Measurements from ENCODE around the gene TAOK1.

Gene TAOK1

DNA sequence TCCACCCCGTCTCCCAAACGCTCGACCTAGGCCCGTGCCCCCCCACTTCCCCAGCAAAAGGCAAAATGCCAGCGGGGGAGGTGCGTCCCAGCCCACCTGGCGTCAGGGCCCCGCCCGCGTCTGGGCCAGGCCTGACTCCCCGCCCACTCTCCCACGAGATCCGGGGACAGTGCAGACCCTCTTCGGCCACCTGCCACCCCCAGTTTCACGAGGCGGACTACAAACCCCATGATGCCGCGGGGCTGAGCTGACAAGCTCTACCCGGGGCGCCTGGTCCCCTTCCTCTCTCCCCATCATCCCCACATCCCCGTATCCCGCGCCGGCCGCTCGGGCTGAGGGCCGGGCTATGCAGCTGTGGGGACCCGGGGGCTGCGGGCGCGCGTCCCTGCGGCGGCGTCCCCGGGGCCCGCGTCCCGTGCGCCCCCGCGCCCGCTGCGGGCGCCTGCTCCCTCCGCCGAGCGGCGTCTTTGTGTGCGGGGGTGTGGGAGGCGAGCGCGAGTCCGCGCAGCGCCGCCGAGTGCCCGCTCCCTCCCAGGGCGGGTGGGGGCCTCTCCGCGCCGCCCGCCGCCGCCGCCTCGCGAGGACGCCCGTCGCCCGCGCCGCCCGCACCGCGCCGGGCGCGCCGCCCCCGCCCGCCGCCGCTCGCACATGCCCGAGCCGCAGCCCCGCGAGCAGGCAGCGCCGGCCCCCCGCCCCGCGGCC is 202.8 kb downstream of the TAOK1 start, which contains the start of gene ANKRD13B:
ANKRD13B (plus strand) TSS at position 283 of the 702 bp plus-strand sequence. CDS start 490 bp downstream, outside the sequence.
- Histone ChIP-seq H3K4me1 (ENCODE audit: control insufficient read depth, insufficient read depth, low read length, poor library complexity, severe bottlenecking) (peaks cover 42% of the 10 kb centered on the region), H3K9me3 (ENCODE audit: control insufficient read depth, low read length) (no peaks in the 10 kb centered on the region), H3K4me3 (ENCODE audit: insufficient read depth, low read depth, low read length, poor library complexity, severe bottlenecking) (peak within 1 kb of the TSS; percentile 76), H3K27ac (ENCODE audit: insufficient read depth, low read length, poor library complexity, severe bottlenecking) (no peak within 1 kb of the TSS), H3K36me3 (ENCODE audit: control insufficient read depth, insufficient read depth, low read length) (no peaks in the 10 kb centered on the region), H3K27me3 (replicated peaks; ENCODE audit: control insufficient read depth, insufficient read depth, low read length, poor library complexity, severe bottlenecking) (no peaks in the 10 kb centered on the region)
- DNase-seq: no peak

DNA sequence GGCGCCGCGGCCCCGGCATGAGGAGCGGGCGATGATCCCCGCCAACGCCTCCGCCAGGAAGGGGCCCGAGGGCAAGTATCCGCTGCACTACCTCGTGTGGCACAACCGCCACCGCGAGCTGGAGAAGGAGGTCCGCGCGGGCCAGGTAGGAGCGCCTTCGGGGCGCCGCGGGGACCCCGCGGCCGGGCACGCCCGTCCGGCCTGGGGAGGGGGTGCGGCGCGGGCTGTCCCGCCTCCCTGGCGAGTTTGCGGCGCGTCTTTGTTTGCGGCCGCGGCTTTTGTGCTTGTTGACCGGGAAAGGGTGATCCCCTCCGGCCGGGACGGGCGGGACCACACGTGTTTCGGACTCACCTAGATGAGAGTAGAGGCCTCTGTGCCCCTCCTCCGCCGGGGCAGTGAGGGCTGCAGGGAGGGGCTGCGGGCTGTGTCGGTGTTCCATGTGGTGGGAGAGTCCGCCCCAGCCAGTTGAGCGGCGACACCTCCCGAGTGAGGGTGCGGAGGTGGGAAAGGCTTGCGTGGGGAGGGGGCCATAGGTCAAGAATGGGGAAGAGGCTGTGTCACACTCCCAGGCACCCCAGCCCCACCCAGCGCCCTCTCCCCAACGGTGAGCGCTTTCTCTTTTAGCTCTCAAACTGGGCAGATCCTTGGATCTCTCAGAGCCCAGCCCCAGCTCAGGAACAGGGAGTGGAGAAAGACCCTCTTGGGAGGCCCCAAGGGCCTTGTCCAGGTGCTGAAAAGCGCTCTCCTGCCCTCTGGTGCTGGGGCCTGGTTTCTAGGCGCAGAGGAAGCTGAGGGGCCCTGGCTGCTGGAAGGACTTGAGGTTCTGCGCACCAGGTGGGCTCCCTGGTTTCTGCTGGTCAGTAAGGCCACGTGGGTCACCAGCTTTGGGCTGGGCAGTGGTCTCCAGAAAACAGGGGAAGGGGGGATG is 203.7 kb downstream of the TAOK1 start:
- no peaks in the 10 kb centered on the region for H3K27me3 ChIP-seq (replicated peaks; ENCODE audit: control insufficient read depth, insufficient read depth, low read length, poor library complexity, severe bottlenecking)
- H3K27ac ChIP-seq (ENCODE audit: insufficient read depth, low read length, poor library complexity, severe bottlenecking): no peak overlapping the region
- H3K4me3 ChIP-seq (ENCODE audit: insufficient read depth, low read depth, low read length, poor library complexity, severe bottlenecking): peak overlapping the region; percentile 52
- H3K4me1 ChIP-seq (ENCODE audit: control insufficient read depth, insufficient read depth, low read length, poor library complexity, severe bottlenecking): peaks cover 34% of the 10 kb centered on the region
- no peaks in the 10 kb centered on the region for H3K36me3 ChIP-seq (ENCODE audit: control insufficient read depth, insufficient read depth, low read length)
- H3K9me3 ChIP-seq (ENCODE audit: control insufficient read depth, low read length): no peaks in the 10 kb centered on the region
- no peak for DNase-seq

DNA sequence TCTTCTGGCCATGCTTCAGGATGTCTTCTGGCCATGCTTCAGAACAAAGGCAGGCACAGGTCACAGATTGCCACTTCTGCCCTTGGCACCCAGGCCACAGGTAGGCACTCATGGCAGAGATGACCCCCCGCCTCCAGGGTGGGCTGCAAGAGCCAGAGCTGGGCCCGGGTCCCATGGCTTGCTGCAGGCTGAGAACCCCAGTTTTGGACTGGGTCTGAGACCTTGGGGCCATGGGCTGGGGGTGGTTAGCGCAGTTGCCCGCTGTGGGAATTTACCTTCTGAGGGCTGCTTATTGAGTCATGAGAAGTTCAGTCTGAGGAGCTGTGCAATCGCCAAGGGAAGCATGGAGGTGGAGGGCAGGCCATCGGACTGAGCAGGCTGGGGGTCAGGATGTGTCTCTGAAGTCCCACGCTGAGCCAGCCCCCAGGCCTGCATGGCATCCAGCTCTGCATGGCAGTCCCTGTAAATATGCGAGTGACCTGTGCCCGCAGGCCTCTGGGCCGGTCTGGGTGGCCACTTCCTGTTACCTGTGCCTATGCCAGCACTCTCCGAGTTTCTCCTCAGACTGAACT is 204.4 kb downstream of the TAOK1 start:
- Histone ChIP-seq H3K36me3 (ENCODE audit: control insufficient read depth, insufficient read depth, low read length) (no peaks in the 10 kb centered on the region), H3K9me3 (ENCODE audit: control insufficient read depth, low read length) (no peaks in the 10 kb centered on the region), H3K27me3 (replicated peaks; ENCODE audit: control insufficient read depth, insufficient read depth, low read length, poor library complexity, severe bottlenecking) (no peaks in the 10 kb centered on the region), H3K4me3 (ENCODE audit: insufficient read depth, low read depth, low read length, poor library complexity, severe bottlenecking) (no peak overlapping the region), H3K27ac (ENCODE audit: insufficient read depth, low read length, poor library complexity, severe bottlenecking) (no peak overlapping the region), H3K4me1 (ENCODE audit: control insufficient read depth, insufficient read depth, low read length, poor library complexity, severe bottlenecking) (peaks cover 34% of the 10 kb centered on the region)
- DNase-seq: no peak

DNA sequence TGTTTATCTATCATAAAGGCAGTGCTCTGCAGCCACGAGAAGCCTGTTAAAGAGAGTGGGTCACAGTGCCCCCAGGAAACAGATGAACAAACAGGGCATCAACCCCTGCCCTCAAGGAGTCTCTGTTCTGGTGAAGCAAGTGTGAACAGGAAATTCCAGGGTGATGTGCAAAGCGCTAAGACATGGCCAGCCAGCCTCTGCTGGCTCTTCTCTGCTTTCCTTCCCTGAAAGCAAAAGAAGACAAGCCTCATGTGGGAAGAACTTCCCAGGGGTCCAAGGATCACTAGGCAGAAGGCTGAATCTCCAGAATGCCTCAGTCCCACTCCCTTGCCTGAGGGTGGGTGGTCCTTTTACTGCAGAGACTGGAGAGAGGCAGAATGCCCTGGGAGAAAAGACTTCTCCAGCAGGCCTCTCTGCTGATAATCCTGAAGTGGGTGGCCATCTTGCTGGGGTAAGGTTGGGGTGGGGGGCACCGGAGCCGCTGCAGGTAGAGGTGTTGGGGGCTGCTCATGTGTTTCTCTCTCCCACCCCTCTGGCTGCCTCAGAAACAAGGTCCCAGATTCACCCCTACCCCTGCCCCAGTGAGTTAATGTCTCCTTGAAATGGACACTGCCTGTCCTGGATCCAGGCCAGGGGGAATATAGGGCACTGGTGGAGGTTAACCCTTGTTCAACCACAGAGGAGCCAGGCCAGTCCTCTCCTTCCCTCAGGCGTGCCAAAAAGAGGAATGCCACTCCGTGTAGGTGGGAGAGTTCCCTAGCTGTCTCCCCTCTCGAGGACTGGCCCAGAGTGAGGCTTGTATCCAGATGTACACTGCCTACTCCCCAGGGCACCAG is 205.2 kb downstream of the TAOK1 start:
- Histone ChIP-seq H3K4me3 (ENCODE audit: insufficient read depth, low read depth, low read length, poor library complexity, severe bottlenecking) (no peak overlapping the region), H3K27me3 (replicated peaks; ENCODE audit: control insufficient read depth, insufficient read depth, low read length, poor library complexity, severe bottlenecking) (no peaks in the 10 kb centered on the region), H3K9me3 (ENCODE audit: control insufficient read depth, low read length) (no peaks in the 10 kb centered on the region), H3K27ac (ENCODE audit: insufficient read depth, low read length, poor library complexity, severe bottlenecking) (no peak overlapping the region), H3K4me1 (ENCODE audit: control insufficient read depth, insufficient read depth, low read length, poor library complexity, severe bottlenecking) (peaks cover 28% of the 10 kb centered on the region), H3K36me3 (ENCODE audit: control insufficient read depth, insufficient read depth, low read length) (no peaks in the 10 kb centered on the region)
- no peak for DNase-seq

DNA sequence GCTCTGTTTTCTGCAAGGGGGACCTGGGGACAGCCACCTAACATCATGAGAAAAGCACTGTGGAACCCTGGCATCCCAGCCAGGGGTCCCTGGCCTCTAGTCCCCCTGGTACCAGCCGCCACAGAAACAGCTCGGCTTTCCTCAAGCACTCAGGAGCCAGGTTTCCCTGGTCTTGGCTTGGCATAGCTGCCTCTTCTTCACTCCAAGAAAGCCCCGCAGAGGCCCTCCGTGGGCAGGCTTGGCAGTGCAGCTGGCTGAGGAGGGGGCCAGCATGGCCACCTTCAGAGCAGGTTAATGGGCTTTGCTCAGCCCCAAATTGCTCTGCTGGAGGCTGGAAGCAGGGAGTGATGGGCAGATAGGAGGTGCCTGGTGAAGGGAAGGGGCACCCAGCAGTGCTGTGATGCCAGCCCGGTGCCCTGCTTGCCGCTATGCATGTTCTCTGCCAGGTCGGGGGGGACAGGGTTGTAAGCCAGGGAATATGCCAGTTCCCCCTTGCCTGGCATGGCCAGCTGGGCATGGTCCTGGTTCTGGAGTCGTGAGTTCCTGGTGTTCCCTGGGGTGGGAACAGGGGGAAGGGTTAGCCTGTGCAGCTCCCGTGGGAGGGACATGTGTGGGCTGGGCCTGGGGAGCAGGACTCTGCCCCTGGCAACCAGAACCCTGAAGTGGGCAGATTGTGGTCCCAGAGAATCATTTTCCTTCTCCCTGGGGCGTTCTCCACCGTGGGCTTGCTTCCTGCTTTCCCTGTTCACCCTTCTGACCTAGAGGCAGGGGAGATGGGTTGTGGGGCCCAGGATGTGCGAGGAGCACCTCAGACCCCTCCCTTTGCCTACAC is 206.0 kb downstream of the TAOK1 start:
- H3K27me3 ChIP-seq (replicated peaks; ENCODE audit: control insufficient read depth, insufficient read depth, low read length, poor library complexity, severe bottlenecking): no peaks in the 10 kb centered on the region
- DNase-seq: no peak
- no peak overlapping the region for H3K4me3 ChIP-seq (ENCODE audit: insufficient read depth, low read depth, low read length, poor library complexity, severe bottlenecking)
- no peak overlapping the region for H3K27ac ChIP-seq (ENCODE audit: insufficient read depth, low read length, poor library complexity, severe bottlenecking)
- H3K36me3 ChIP-seq (ENCODE audit: control insufficient read depth, insufficient read depth, low read length): no peaks in the 10 kb centered on the region
- no peaks in the 10 kb centered on the region for H3K9me3 ChIP-seq (ENCODE audit: control insufficient read depth, low read length)
- H3K4me1 ChIP-seq (ENCODE audit: control insufficient read depth, insufficient read depth, low read length, poor library complexity, severe bottlenecking): peaks cover 19% of the 10 kb centered on the region

DNA sequence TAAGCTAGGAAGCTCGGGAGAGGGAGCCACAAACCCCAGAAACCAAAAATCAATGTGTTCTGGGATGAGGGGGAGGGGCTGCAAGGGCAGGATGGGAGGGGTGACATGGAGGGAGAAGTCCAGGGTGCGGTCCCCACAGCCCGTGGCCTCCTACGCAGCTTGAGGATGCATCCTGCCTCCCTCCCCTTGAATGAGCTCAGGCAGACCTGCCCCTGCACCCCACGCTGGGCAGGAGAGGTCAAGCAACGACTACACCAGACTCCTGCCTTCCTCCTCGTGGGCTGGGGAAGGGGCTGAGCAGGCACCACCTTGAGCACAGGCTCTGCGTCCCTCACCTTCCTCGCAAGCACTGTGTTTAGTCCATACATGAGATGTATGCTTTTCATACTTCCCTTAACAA is 206.6 kb downstream of the TAOK1 start:
- H3K27ac ChIP-seq (ENCODE audit: insufficient read depth, low read length, poor library complexity, severe bottlenecking): no peak overlapping the region
- DNase-seq: no peak
- H3K4me1 ChIP-seq (ENCODE audit: control insufficient read depth, insufficient read depth, low read length, poor library complexity, severe bottlenecking): peaks cover 13% of the 10 kb centered on the region
- H3K36me3 ChIP-seq (ENCODE audit: control insufficient read depth, insufficient read depth, low read length): no peaks in the 10 kb centered on the region
- H3K9me3 ChIP-seq (ENCODE audit: control insufficient read depth, low read length): no peaks in the 10 kb centered on the region
- no peaks in the 10 kb centered on the region for H3K27me3 ChIP-seq (replicated peaks; ENCODE audit: control insufficient read depth, insufficient read depth, low read length, poor library complexity, severe bottlenecking)
- H3K4me3 ChIP-seq (ENCODE audit: insufficient read depth, low read depth, low read length, poor library complexity, severe bottlenecking): no peak overlapping the region

DNA sequence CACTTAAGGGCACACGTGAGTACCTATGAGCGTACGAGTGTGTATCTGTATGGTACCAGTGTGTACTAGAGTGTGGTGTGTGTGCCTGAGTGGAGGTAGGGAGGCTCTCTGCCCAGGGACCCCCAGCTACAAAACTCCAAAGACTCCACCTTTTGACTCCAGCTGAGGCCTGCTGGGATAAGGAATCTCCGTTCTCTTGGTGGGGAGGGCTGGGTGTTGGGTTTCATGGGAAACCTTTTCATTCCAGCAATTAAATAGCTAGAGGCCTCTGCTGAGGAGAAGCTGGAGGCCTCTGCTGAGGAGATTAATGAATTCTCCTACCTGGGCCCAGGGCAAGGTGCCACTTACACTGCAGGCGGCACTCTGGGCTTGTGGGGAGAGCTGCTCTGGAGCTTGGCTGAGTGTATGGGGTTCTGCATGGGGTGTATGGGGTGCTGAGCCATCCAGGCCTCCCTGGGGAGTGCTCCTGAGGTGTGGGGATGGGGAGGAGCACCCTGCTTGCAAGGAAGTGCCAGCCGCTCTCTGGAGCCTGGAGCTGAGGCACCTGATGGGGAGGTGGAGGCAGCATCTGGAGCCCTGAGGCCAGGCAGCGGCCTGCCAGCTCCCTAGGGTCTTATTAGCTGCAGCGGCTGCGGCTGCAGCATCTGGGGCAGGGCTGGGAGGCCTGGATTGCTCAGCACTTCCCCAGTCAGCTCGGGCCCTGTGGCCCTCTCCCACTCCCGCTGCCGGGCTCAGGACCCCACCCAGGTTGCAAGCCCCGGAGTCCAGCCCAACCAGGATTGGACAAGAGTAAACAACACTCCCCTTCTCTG is 207.4 kb downstream of the TAOK1 start:
- Histone ChIP-seq H3K4me3 (ENCODE audit: insufficient read depth, low read depth, low read length, poor library complexity, severe bottlenecking) (no peak overlapping the region), H3K36me3 (ENCODE audit: control insufficient read depth, insufficient read depth, low read length) (no peaks in the 10 kb centered on the region), H3K4me1 (ENCODE audit: control insufficient read depth, insufficient read depth, low read length, poor library complexity, severe bottlenecking) (peaks cover 5% of the 10 kb centered on the region), H3K27ac (ENCODE audit: insufficient read depth, low read length, poor library complexity, severe bottlenecking) (no peak overlapping the region), H3K27me3 (replicated peaks; ENCODE audit: control insufficient read depth, insufficient read depth, low read length, poor library complexity, severe bottlenecking) (no peaks in the 10 kb centered on the region), H3K9me3 (ENCODE audit: control insufficient read depth, low read length) (no peaks in the 10 kb centered on the region)
- no peak for DNase-seq
